ENCODE measurements around the gene NRXN3.

Gene NRXN3

DNA sequence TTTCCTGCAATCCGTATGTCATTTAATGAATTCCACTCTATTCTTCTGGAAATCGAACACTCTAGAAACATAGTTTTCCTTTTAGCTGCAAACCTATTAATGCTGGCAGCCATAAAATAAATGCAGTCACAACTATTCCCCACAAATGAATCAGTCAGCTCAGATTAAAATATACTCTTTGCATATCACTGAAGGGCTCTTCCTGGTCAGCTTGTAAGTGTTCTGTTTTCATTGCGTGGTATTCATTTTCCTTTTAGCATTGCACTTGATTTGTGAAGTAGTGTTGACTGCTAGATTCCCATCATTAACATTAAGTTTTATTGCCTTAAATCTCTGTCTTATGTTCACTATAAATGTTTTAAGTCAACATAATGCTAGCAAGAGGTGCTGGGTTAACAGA lies 1355.2 kb downstream of the NRXN3 start:
- DNase-seq = no peak

DNA sequence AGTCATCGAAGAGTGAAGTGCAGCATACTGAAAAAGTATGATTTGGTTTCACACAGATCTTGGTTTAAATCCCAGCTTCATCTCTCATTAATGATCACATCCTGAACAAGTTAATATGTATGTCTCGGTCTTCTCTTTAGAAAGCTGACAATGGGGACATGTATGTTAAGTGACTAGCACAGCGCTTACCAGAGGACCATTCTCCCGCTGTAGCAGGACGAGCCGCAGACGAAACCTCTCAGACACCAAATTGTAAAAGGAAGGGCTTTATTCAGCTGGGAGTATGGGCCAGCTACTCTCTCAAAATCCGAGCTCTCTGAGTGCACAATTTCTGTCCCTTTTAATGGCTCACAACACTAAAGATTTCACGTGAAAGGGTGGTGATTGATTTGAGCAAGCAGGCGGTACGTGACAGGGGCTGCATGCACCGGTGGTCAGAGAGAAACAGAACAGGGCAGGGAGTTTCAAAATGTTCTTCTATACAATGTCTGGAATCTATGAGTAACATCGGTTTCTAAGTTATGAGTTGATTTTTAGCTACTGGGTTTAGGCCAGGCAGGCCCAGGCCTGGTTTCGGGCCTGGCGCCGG lies 1358.7 kb downstream of the NRXN3 start:
- DNase-seq = no peak

DNA sequence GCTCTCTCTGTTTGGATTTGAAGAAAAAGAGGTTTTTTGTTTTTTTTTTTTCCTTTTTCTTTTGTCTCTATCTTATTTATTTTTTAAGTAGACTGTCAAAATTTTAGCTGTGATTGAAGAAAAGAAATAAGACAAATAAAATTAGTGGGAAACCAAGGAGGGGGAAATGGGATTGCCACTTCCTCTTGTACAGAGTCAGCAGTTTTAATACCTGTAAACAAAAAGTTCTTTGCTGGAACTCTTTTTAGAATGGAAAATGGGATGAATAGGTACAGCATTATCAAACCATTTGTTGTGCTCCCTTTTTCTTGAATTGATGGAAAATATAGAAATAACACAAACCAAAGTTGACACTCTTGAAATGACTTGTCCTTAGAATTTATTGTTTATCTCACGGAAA lies 1360.4 kb downstream of the NRXN3 start:
- DNase-seq = no peak

DNA sequence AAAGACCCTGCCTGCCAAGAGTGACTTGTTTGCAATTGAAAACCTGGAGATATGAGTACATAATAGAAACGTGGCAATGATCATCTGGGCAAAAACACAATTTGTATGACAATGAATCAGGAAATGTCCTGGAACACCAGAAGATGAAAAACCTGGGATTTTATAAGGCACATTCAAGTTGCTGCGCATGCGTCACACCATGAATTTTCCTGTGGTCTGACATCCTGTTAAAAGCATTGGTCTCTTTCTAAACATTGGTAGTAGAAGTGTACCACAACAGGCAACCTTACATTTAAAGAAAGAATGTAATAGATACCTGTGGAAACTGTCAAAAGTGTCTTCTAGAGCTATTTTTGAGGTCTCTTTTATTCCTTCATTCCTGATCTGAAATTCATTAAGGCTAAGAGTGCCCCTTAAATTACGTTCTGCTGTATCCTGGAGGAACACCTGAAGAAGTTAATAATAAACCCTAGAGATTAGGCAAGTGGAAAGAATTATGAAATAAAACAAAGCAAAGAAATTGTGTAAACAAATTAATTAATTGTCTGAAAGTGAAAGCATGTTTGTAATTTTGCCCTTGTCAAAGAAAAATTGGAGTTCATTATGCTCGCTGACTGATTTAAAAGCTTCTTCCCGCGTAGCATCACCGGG lies 1364.7 kb downstream of the NRXN3 start:
- DNase-seq = no peak

DNA sequence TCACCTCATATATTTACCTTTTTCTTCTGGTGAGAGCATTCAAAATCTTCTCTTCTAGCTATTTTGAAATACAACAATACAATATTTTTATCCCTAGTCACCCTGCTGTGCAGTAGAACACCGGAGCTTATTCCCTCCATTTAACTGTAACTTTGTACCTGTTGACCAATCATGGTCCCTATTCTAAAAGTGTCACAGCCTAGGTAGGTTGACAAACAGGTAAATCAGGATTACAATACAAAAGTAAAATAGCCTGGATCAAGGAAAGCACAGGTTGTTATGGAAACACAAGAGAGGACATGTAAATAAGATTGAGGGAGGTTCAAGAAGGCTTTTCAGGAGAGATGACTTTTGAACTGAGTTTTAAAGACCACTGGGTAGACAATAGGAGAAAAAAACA lies 1370.2 kb downstream of the NRXN3 start:
- DNase-seq = no peak

DNA sequence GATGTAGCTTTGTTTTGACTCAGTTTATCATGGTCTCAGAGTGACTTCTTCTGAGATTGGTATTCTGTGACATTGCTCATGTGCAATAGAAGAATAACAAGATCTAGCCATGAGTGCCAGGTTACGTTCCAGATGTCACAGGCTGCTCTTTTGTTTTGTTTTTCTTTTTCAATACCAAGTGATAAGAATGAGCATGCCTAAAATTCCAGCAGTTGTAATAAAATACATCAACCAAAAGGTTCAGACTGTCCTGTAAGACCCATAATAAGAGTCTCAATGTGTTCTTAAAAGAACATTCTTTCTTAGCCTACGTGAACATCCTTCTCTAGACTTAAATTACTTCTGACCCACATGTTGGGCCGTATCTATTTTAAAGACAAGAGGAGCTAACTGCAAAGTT lies 1371.9 kb downstream of the NRXN3 start:
- DNase-seq = no peak

DNA sequence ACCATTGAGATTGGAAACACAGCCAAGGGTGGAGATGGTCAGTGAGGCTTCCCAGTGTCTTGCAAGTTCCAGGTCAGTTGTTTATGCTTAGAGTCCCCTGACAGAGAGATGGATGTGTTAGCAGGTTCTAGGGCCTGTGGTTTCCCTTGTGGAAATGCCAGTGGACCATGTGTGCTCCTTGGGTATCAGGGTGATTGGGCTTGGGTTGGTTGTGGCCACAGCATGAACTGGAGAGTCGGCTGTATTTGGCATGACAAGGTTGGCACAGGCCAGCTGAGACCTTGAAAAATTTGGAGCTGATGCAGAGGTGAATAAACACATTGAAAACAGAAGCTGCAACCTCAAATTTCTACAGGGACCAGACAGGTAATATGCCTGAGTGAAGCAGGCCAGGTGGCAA lies 1373.2 kb downstream of the NRXN3 start:
- DNase-seq = no peak

DNA sequence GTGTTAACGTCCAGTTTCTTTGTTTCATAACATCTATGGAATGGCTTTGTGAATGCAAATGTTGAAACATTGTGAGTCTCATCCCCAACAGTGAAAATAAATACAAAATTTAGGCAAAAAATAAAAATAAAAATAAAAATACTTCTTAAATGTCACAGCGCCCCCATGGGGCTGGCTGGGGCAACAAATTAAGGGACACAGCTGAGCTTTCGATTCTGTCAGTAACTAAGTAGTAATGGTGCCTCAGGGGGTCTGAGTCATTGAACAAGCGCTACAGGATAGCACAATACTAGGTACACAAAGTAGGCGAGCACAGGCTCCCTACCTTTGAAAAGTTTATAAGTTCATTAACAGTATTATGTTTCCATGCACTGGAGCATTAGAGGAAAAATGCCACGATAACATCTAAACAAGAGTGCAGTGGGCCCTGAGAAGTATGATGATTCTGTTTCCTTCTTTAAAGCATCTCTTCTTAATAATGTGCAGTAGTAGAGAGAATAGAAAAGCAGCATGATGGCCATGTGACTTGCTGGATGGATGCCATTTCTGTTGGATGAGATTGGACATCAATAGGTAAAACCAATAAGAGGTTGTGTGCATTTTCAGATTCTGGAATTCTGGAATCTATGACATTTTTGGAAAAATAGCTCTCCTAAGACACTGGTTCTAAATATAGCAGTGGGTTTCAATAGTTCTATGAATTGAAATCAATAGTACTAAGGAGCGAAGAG lies 1374.0 kb downstream of the NRXN3 start:
- DNase-seq = no peak

DNA sequence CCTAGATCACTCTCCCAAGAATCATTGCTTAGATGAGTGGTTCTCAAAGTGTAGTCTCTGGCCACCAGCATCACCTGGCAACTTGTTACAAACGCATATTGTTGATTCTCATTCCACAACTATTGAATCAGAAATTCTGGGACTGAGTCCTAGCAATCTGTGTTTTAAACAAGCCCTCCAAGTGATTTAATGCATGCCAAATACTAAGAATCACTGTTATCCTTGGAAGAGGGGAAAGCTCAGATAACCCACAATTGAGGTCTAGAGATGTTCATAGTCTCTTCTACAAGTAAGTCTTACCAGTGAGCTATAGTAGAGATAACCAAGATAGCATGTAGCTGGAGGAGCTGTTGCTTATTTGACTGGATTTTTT lies 1374.5 kb downstream of the NRXN3 start:
- no peak for DNase-seq

DNA sequence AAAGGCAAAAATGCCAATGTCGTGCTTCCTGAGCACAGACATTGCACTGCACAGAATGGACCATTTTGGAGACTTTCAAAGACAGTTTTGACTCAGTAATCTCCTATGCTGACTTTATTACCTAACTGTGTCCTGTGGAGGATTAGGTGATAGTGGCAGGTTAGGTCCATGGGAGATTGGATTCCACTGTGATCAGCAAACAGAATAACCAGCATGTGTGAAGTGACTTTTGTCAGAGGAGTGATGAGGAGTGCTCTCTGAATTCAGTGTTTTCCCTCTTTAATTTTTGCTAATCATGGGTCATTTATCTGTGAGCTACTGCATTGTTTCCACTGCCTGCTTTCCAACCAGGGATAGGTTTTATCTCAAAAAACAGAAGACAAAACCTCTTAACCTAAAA lies 1378.7 kb downstream of the NRXN3 start:
- no peak for DNase-seq

DNA sequence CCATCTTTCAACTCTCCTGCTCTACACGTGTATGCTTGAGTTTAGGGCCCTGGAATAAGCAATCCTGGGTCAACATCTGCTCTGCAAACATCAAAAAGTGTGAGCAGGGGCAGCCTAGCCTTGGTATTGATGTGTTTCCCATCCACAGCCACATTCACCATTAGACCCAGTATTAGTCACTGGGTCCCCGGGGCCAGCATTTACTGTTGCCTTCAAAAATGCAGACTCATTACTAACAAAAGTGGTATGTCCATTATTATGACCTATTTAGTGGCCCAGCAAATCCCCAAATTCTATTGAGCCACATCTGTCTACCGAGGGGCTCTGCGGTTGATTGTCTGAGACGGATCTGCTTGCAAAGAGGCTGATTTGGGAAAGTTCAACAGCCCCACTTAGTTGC lies 1379.3 kb downstream of the NRXN3 start:
- no peak for DNase-seq

DNA sequence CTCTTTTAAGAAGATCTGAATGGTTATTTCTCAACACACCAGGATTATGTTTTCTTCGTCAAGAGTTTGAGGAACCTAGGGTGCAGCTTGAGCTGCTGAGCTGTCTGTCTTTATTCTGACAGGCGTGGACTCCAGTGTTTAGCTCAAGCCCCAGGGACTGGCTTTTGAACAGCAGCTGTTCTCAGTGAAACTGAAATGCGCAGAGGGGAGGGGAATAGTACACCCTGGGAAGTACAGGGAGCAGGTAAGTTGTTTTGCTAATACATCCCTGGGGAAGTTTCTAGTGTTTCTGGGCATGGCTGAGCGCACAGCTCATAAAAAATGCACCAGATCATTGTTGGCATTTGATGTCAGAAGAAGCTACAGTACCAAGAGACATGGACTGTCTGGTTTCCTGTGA lies 1381.3 kb downstream of the NRXN3 start:
- no peak for DNase-seq

DNA sequence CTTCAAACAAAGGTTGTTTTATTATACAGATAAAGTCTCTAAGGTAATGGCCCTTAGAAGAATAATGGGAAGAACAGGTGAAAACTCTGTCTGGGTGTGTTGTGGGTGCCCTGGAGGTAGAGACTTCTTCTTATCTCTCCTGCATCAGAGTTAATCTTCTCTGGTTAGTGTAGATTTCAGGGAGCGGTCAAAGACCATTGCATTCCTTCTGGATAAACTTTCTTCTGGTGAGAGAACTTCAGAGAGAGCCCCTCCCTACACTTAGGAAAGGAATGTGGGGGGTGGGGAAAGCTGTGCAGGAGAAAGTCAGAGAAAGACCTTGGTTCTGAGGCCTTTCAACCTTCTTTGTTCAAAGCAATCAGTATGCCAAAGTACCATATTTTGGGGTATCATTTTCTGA lies 1382.6 kb downstream of the NRXN3 start:
- DNase-seq = no peak

DNA sequence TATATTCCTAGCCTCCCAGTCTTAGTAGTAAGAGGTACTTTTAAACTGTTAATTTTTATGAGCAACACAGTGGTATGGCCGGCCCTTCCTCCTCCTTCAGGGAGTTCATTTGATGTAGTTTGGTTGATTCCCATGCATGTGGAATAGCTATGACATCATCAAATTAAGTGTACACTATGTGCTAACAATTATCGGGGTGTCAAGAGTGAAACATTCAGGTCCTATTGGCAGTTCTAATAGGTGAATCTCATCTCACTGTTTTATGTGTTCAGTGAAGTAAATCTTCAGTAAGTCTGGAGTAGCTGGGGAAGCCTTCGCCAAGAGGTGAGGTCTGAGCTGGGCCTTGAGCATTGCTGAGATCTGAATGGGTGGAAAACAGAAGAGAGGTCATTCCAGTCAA lies 1384.6 kb downstream of the NRXN3 start:
- no peak for DNase-seq

DNA sequence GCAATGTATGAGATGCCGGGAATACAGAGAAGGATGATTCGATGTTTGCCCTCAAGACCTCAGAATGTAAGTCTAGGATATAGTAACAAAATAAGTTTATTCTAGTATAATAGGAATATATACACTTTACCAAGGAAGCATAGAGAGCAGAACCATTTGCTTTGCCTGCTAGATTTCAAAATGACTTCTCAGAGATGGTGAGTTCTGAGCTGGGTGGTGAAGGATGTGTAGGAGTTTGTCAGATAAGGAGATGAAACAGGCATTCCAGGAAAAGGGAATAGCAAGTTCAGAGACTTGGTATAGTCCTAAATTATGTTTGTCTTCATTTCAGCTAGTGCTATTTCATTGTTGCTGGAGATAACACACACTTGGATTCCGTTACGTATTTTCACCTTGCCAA lies 1385.3 kb downstream of the NRXN3 start:
- DNase-seq = no peak

DNA sequence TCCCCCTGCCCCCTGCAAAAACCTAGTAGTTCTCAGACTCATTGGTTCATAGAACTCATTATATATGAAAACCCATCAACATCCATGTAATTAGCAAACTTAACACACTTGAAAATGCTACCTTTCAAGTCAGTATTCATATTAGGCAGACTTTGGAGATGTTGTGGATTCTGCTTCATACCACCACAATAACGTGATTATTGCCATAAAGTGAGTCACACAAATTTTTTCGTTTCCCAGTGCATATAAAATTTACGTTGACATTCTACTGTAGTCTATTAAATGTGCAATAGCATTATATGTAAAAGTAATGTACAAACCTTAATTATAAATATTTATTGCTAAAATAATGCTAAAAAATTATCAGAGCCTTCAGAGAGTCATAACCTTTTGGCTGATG lies 1387.1 kb downstream of the NRXN3 start:
- no peak for DNase-seq

DNA sequence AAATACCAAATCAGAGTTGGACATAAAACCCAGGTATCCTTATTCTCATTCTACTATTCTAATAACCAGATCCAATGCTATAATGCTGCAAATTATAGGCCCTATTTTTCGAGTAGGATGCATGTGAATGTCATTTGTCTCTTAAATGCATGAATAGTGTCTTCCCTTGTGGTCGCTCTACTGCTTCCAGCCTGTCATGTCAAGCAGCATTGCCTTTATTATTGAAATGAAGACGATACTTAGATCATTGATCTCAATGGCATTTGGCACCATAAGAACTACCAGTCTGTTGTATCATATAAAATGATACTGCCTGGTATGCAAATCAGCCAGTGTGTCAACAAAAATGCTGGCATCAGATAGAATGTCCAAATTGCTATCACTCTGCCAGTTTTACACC lies 1392.0 kb downstream of the NRXN3 start:
- DNase-seq = no peak

DNA sequence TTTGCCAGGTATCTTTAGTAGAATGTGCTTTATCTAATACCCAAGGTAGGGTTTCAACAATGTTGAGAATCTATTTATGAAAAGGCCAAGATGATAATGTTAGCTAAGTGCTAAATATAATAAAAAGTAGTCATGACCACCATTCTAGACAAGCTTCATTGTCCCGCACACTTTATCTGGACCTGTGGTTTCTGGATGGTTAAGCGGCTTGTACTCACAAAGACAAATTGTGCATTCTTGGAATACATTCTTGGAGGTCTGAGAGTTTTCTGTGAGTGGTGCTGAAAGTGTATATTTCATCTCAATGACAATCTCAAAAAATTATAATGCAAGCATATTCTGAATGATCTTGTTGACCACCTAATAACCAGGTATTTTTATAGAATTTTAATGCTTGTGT lies 1394.2 kb downstream of the NRXN3 start:
- no peak for DNase-seq

DNA sequence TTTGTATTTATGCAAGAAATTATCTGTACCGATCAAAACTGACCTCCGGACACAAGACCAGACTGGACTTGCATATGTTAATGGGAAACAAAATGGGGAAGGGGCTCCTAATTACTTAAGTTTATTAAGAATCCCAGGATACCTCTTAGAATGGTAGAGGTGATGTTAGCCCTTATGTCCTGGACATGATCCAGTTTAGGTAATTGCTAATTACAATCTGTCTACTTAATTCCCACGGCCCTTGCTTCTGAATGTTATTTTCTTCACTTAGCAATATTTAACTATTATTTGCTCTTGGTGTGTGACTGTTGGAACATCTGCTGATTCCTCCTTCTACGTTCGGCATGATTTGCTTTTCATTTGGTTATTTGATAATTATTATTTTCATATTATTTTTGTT lies 1397.1 kb downstream of the NRXN3 start:
- DNase-seq = no peak

DNA sequence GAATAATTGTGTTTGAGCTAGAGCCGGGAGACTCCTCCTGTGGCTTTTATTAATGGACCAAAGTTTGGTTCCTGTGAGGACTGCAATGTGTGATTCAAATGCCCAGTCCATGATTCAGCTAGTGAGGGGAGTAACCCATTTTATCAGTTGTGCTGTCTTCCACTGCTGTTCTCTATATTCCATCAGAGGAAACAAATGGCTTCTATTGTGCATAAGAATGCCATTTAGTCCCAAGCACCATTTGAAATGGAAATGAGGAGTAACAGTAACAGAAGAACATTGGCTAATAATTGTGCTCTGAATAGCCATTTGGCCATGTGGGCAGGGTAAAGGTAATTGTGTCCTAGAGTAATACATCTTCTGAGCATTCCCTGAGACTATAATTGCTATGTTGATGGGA lies 1398.4 kb downstream of the NRXN3 start:
- no peak for DNase-seq

DNA sequence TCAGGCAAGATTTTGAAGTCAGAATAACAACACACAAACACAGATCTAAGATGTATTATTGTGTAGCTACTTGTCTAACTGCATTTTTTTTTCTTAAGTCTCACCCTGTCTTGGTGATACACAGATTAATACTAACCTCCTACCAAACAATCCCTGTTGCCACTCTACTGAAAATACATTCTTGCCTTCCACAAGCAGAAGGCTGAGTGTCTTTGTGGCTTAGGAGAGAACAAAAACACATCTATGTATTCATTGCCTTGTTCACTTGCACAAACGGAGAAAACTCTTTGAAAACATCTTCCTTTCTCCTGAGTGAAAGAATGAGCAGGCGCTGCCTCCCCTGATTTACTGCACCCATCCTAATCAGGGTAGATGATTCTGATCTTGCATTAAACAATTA lies 1398.9 kb downstream of the NRXN3 start:
- no peak for DNase-seq

DNA sequence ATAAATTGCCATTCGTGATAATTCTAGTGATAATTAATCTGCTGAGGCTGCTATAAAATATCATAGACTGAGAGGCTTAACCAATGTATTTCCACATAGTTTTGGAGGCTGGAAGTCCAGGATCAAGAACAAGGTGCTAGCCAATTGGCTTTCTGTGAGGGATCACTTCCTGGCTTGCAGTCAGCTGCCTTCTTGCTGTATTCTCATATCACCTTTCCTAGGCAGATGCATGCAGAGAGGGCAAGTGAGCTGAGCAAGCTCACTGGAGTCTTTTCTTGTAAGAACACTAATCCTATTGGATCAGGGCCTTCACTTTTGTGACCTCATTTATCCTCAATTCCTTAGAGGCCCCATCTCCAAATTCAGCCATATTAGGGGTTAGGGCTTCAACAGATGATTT lies 1400.5 kb downstream of the NRXN3 start:
- DNase-seq = no peak

DNA sequence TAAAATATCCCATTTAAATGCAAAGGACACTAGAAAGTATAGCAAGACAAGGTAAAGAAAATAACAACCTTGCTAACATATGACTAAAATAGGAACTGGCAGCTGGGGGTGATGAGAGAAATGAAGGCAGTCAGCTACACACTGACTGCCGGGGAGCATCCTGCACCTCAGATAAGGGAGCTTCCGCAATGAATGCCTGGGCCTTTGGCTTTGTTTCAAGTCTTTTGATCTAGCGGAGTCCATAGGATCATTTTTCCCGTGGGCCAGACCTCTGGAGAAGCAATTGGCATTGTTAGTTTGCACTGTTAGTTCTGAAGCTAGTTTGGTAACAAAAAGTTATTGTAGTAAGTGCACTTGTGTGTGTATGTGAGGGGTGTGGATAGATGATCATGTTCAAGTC lies 1401.2 kb downstream of the NRXN3 start:
- DNase-seq = no peak

DNA sequence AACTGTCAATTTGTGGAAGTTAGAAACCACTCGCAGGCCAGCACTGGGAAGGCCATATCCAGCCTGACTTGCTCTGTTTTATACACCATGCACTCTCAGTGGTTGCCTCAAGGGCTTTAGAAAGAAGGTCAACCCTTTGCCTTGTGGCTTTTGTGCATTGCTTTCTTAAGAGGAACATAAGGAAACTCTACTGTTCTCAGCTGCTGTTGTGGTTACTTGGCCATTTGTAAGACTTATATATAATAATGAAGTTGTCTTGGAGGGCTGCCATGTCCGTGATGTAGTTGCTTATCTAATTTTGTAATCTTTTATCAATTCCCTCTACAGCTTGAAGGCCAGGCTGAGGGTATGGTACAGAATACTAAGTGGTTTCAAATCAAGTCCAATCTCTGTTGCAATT lies 1403.3 kb downstream of the NRXN3 start:
- DNase-seq = no peak

DNA sequence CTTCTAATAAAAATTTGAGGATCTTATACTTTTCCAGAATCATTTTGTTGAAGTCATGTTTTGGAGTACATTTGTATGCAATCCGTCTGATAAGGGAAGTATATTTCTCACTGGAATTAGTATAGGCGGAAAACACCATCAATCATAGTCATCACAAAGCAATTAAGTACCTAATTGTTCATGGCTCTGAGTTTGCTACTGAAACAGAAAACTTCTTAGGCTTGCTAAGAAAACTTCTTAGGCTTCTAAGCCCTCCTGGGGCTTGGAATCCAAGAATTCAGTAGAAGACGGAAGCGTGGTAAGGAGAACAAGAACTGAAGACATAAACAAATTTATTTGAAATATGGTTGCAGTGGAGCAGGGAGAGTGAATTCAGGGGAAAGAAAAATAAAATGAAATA lies 1404.9 kb downstream of the NRXN3 start:
- no peak for DNase-seq
